VCaP (cell line): ENCODE measurements around the gene USP12.
"Not testable (repeated sequence)": the region's sequence is repeated elsewhere in the genome, so short reads cannot be mapped to it uniquely, and the experiment has no call there.

Source experiments
- H3K27ac ChIP-seq: fragments of 450-650 bp; 2 replicates; pipeline ENCODE4 v1.5.1; 2017
- TF ChIP-seq, protein P1 (sequence below): fragments of 450-650 bp; conservative IDR thresholded peaks from 2 replicates; pipeline ENCODE4 v1.5.1; 2017; ENCODE audit warnings: mild to moderate bottlenecking, moderate library complexity

The USP12 gene

DNA sequence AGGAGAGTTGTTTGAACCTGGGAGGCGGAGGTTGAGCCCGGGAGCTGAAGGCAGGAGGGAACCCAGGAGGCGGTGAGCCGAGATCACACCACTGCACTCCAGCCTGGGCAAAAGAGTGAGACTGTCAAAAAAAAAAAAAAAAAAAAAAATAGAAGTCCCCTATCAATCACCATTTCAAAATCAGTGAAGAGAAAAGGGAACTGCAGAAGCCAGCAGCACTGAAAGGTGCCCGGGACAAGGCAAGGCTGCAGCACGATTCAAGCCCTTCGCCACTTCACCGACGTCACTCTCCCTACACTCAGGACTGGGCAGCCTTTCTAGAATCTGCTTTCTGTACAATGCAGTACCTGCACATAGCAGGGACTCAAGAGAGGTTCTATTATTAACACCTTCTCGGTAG lies 21.9 kb upstream of the USP12 start:
- no peak overlapping the region for H3K27ac ChIP-seq
- TF ChIP-seq, protein P1, sequence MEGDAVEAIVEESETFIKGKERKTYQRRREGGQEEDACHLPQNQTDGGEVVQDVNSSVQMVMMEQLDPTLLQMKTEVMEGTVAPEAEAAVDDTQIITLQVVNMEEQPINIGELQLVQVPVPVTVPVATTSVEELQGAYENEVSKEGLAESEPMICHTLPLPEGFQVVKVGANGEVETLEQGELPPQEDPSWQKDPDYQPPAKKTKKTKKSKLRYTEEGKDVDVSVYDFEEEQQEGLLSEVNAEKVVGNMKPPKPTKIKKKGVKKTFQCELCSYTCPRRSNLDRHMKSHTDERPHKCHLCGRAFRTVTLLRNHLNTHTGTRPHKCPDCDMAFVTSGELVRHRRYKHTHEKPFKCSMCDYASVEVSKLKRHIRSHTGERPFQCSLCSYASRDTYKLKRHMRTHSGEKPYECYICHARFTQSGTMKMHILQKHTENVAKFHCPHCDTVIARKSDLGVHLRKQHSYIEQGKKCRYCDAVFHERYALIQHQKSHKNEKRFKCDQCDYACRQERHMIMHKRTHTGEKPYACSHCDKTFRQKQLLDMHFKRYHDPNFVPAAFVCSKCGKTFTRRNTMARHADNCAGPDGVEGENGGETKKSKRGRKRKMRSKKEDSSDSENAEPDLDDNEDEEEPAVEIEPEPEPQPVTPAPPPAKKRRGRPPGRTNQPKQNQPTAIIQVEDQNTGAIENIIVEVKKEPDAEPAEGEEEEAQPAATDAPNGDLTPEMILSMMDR, result no peak

DNA sequence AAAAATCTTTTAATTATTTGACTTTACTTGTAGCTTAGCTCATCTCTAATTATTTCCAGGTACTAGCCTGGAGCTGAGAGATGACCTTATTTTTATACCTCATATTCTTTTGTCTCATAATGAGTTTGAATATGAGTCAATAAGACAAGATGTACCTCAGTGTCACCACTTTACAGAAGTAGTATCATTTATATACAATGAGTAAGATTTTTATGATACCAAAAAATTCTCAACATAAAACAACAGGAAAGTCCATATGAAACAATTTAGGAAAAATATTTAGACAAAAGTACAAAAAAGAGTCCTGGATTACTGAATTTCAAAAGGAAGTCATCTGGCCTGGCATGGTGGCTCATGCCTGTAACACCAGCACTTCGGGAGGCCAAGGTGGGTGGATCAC lies 21.4 kb upstream of the USP12 start:
- TF ChIP-seq, protein P1, result no peak
- no peak overlapping the region for H3K27ac ChIP-seq

DNA sequence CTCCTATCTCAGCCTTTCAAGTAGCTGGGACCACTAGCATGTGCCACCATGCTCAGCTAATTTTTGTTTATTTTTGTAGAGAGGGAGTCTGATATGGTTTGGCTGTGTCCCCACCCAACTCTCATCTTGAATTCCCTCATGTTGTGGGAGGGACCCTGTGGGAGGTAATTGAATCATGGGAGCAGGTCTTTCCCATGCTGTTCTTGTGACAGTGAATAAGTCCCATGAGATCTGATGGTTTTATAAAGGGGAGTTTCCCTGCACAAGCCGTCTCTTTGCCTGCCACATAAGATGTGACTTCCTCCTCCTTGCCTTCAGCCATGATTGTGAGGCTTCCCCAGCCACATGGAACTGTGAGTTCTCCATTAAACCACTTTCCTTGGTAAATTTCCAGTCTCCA lies 20.8 kb upstream of the USP12 start:
- H3K27ac ChIP-seq, result not testable (repeated sequence)

DNA sequence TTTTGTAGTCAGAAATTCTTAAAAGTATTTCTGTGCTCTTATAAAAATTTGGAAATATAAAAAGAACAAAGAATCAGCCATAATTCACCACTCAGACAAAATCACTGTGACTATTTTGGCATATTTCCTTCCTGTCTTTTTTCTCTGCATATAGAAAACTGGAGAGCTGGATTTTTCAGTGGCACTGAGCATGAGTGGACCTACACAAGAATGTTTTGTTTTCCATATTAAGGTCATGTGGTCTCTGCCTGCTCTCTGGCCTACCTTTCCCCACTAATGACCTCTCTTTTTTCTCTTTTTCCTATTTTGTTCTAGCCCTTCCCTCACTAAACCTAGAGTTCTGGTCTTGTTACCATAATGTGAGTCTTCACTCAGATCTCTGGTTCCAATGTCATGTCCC lies 17.6 kb upstream of the USP12 start:
- TF ChIP-seq, protein P1, result no peak
- no peak overlapping the region for H3K27ac ChIP-seq

DNA sequence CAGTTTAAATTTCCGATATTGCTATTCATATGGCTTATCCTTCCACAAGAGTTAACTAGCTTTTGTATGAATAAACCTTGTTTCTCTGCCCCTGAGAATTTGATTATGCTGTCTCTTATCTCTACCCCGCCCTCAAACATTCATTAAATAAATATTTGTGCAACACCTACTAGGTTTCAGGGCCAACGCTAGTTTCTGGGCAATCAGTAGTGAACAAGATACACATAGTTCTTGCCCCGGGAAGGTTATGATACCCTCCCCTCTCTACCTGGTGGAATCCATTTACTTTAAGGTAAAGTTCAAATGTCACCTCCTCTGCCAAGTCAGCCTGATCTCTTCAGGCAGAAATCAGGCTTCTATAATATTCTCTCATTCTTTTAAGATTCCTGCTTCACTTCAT lies 16.6 kb upstream of the USP12 start:
- TF ChIP-seq, protein P1, result no peak

DNA sequence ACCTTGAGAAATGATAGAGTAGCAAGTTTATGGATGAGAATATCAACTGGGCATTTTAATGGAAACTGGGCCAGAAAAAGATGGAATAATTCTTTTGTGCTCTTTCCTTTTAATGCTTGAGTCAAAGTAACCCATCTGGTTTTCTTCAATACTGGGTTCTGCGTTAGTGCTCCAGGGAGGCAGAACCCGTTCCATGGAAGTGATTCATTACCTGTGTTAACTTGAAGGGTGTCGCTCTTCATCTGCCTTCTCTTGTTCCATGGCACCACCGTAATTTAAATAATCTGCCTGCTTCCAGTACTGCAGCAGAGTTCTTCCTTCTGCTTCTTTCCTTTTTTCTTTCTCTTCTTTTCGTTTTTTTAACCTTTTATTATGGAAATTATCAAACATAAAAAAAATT lies 14.7 kb upstream of the USP12 start:
- TF ChIP-seq, protein P1, result no peak
- H3K27ac ChIP-seq, result no peak overlapping the region

More for the DNA sequence above, 16.6 kb upstream of the USP12 start:
- no peak overlapping the region for H3K27ac ChIP-seq

DNA sequence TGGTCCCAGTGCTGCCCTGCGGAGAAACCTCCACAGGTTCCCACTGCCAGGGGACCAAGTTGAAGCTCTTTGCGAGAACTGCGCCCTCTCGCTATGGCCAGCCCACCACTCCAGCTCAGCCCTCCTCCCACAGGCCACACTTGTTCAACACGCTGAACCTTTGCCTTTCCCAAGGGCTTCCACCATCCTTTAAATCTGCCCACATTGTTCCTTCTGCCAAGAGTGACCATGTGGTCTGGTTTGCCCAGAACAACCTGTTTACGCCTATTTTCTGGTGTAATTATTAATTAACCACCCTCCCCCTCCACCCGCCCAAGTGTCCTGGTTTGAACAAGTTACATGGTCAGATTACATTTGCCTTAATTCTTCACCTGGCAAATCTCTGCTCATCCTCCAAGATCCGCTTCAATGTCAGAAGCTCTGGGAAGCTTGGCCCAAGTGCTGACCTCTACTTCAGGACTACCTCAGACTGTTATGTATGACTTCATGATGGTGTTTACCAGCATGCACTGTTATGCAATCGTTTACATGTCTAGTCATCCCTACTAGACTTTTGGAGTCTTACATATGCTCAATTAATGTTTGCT lies 12.0 kb upstream of the USP12 start:
- no peak overlapping the region for H3K27ac ChIP-seq
- TF ChIP-seq, protein P1, result no peak

DNA sequence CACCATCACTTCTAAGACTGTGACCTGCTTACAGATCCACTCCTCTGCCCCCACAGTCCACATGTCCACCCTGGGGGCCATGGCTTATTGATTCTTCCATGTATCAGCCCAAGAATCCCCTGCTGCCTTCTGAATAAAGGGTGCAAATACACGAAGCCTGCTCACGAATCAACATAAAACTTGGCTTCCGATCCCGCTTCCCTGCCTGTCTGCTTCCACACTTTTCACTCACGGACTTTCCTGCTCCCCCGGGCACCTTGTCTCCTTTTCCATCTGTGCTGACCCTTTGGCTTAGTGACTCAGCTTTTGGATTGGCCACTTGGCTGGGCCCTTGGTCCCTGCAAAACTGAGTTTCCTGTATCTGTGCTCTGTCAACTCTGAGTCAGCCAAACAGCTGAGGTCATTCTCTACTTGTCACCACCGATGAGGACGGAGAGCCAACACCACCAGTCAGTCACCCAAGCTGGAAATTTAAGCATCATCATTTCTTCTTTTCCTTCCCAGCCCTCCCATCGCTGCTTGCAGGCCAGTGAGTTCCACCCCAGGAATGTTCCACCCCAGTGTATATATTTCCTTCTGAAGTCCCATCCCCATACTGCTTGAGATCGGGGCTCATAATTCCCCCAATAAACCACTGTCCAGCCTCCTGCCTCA lies 11.4 kb upstream of the USP12 start:
- TF ChIP-seq, protein P1, result no peak
- H3K27ac ChIP-seq, result no peak overlapping the region
